ENCODE results near the gene LDLRAD4. TPM values are rescaled to one million over a fixed set of nuclear protein-coding genes. Genes with fewer than 3 reads are reported as not detected.

The LDLRAD4 gene
- total RNA-seq, 2 donors from 2014 or later: 11.7 to 17.0 TPM

- DNase-seq: no peak
- Histone ChIP-seq H3K4me1 (no peaks in the 10 kb centered on the region), H3K27me3 (no peaks in the 10 kb centered on the region), H3K36me3 (no peaks in the 10 kb centered on the region), H3K27ac (no peak overlapping the region), H3K9ac (ENCODE audit: low read depth in 2 of 2, low read length in 2 of 2) (no peak overlapping the region), H3K9me3 (no peaks in the 10 kb centered on the region), H3K4me3 (no peak overlapping the region)
- intact Hi-C loops (cut with DNase I): no loop called here
- no peak for TF ChIP-seq CTCF (IDR thresholded peaks at IDR 0.05)
Measured at GRCh38 chr18:13635046-13635445, 416.5 kb downstream of the LDLRAD4 start.

GRCh38 chr18:13638719-13639595, 420.4 kb downstream of the LDLRAD4 start:
- no peak for TF ChIP-seq CTCF (IDR thresholded peaks at IDR 0.05)
- Histone ChIP-seq H3K9ac (ENCODE audit: low read depth in 2 of 2, low read length in 2 of 2) (no peak overlapping the region), H3K27ac (no peak overlapping the region), H3K27me3 (no peaks in the 10 kb centered on the region), H3K9me3 (no peaks in the 10 kb centered on the region), H3K4me3 (no peak overlapping the region), H3K36me3 (no peaks in the 10 kb centered on the region), H3K4me1 (no peaks in the 10 kb centered on the region)
- intact Hi-C loops (cut with DNase I): no loop called here
- DNase-seq: no peak

- TF ChIP-seq CTCF (IDR thresholded peaks at IDR 0.05): no peak
- Histone ChIP-seq H3K27me3 (no peaks in the 10 kb centered on the region), H3K9ac (ENCODE audit: low read depth in 2 of 2, low read length in 2 of 2) (no peak overlapping the region), H3K36me3 (no peaks in the 10 kb centered on the region), H3K9me3 (no peaks in the 10 kb centered on the region), H3K27ac (no peak overlapping the region), H3K4me1 (no peaks in the 10 kb centered on the region), H3K4me3 (no peak overlapping the region)
- intact Hi-C loops (cut with DNase I): no loop called here
- DNase-seq: no peak
Measured at GRCh38 chr18:13640266-13640860, 421.8 kb downstream of the LDLRAD4 start.

- peak overlapping the region in 1 of 2 donors; percentile 35 for H3K9ac ChIP-seq (ENCODE audit: low read depth in 2 of 2, low read length in 2 of 2)
- H3K36me3 ChIP-seq: no peaks in the 10 kb centered on the region
- H3K9me3 ChIP-seq: no peaks in the 10 kb centered on the region
- TF ChIP-seq CTCF (IDR thresholded peaks at IDR 0.05): no peak
- no peak for DNase-seq
- no peak overlapping the region for H3K27ac ChIP-seq
- H3K4me1 ChIP-seq: no peaks in the 10 kb centered on the region
- no peak overlapping the region for H3K4me3 ChIP-seq
- no peaks in the 10 kb centered on the region for H3K27me3 ChIP-seq
- intact Hi-C loops (cut with DNase I): no loop called here
Measured at GRCh38 chr18:13641551-13642439, 423.2 kb downstream of the LDLRAD4 start.

- no peaks in the 10 kb centered on the region for H3K9me3 ChIP-seq
- H3K4me3 ChIP-seq: no peak overlapping the region
- no peaks in the 10 kb centered on the region for H3K36me3 ChIP-seq
- intact Hi-C loops (cut with DNase I): no loop called here
- TF ChIP-seq CTCF (IDR thresholded peaks at IDR 0.05): no peak
- no peaks in the 10 kb centered on the region for H3K4me1 ChIP-seq
- no peak overlapping the region for H3K27ac ChIP-seq
- no peak for DNase-seq
- no peaks in the 10 kb centered on the region for H3K27me3 ChIP-seq
- no peak overlapping the region for H3K9ac ChIP-seq (ENCODE audit: low read depth in 2 of 2, low read length in 2 of 2)
Measured at GRCh38 chr18:13642440-13642827, 423.9 kb downstream of the LDLRAD4 start.
